ENCODE data around the gene ETS1.

ETS1 gene

DNA sequence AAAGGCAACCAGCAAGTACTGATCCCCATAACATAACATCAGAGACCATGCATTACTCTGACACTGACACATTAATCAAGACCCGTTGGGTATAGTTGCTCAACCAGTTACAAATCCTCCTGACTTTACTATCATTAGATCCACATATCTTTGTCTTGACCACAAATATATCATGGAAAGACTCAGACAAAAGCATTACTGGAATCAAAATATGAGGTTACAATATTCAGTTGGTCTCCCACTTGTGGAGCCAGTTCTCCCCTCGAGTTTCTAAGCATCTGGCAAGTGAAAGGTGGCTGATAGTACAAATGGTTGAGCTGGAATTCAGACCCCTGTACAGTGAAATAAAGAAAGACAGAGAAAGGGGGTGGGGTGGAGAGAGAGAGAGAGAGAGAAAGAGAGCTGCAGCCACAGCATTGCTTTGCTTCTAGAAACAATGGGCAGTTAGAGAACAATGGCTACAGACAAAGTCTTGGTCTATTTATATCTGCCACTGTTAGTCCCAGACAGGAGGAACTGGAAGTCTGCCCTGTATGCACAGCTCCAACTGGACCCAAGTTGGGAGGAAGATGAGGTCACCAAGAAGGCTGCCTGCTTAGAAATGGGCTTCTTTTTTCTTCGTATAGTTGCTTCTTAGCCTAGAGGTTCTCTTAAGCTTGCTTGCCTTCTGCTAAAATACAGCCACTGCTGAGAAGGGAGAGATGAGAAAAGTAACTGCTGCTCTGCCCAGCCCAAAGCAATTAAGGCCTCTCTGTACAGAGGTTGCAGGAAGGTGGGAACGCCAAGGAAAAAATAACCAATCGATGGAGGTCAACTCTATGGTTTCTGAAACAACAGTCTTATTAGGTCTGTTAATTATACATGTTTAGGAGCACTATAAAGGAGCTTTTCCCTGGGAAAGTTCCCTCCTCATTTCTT, 85.5 kb downstream of the ETS1 start:
- H3K36me3 Mint-ChIP-seq: peaks cover 36% of the 10 kb centered on the region
- peak overlapping the region; percentile 72 for H3K27ac Mint-ChIP-seq
- H3K9me3 Mint-ChIP-seq: no peaks in the 10 kb centered on the region
- DNase-seq (ENCODE audit: low spot score in 2 of 2): no peak
- ATAC-seq (ENCODE audit: low read depth): no peak
- H3K27me3 Mint-ChIP-seq: no peaks in the 10 kb centered on the region
- peak overlapping the region; percentile 70 for H3K4me3 Mint-ChIP-seq
- H3K4me1 Mint-ChIP-seq: peaks cover 81% of the 10 kb centered on the region

DNA sequence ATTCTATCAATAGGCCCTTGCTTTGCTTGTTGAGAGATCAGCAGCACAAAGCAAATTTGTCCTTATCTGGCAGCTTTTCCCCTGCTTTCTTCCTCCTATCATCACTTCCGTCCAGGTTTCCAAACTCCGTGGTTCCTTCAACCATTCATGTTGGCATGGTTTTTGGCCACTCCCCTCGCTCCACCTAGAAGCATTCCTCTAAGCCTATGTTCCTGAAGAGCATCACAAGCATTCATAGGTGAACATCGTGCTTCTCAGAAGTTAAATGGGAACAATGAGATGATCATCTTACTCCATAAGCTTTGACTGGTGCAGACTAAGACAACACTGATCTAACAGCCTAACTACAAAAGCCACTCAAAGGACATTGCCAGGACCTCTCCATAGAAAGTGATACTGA, 86.3 kb downstream of the ETS1 start:
- Mint-ChIP-seq H3K36me3 (peaks cover 33% of the 10 kb centered on the region), H3K9me3 (no peaks in the 10 kb centered on the region)

DNA sequence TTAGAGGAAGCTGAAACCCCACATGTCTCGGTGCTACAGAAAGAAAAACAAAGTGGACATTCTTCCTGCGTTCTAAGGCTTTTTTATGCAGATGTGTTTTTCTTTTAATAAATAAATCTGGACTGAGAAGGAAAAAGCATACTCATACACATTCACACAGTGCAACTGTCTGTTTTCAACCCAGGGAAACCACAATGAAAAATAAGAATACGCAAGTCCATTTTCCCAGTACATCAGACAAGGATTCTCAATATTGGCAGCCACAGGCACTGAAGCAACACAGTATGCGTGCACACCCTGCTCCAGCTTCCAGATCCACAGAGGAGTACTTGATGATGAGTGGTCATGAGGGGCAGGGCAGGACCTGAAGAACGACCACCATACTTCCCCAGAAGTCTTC, 86.9 kb downstream of the ETS1 start:
- H3K4me3 Mint-ChIP-seq: peak overlapping the region; percentile 32
- H3K27ac Mint-ChIP-seq: peak overlapping the region; percentile 72
- H3K9me3 Mint-ChIP-seq: no peaks in the 10 kb centered on the region
- no peaks in the 10 kb centered on the region for H3K27me3 Mint-ChIP-seq
- peaks cover 36% of the 10 kb centered on the region for H3K36me3 Mint-ChIP-seq
- peaks cover 81% of the 10 kb centered on the region for H3K4me1 Mint-ChIP-seq
- DNase-seq (ENCODE audit: low spot score in 2 of 2): no peak
- ATAC-seq (ENCODE audit: low read depth): no peak

More for the DNA sequence above, 86.3 kb downstream of the ETS1 start:
- Mint-ChIP-seq H3K4me1 (peaks cover 81% of the 10 kb centered on the region), H3K4me3 (peak overlapping the region; percentile 70), H3K27me3 (no peaks in the 10 kb centered on the region), H3K27ac (peak overlapping the region; percentile 72)
- ATAC-seq (ENCODE audit: low read depth) (no peak), DNase-seq (ENCODE audit: low spot score in 2 of 2) (no peak)

DNA sequence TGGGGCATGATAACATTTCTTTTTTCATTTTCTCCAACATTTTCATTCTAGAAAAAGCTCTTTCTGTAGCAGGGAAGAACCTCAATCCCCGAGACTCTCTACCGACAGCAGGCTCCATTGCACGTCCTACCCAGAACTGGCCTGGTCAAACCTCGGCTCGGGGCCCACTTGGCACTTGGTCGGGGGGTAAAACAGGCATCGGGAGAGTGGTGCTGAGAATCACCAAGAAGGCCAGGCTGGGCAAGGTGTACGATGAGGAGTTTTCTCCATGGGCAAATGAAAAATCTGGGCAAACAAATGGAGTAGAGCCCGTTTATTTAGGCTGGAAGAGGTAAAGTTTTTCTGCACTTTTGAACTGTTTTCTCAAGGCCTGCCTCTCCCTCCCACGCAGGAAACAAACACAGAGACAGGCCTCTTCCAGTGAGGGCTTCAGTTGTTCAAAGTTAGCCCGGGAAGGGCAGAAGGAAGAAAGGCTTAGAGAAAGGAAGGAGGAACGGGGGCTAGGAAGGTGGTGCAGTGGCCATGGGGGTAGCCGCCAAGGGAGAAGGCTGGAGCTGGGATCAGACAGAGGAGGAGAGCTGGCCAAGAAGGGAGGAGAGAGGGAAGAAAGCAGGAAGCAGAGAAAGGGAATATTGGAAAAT, 87.6 kb downstream of the ETS1 start:
- Mint-ChIP-seq H3K4me3 (peak overlapping the region; percentile 40), H3K27me3 (no peaks in the 10 kb centered on the region), H3K27ac (peak overlapping the region; percentile 83), H3K4me1 (peaks cover 78% of the 10 kb centered on the region), H3K9me3 (no peaks in the 10 kb centered on the region), H3K36me3 (peaks cover 36% of the 10 kb centered on the region)
- ATAC-seq (ENCODE audit: low read depth) (no peak), DNase-seq (ENCODE audit: low spot score in 2 of 2) (no peak)

DNA sequence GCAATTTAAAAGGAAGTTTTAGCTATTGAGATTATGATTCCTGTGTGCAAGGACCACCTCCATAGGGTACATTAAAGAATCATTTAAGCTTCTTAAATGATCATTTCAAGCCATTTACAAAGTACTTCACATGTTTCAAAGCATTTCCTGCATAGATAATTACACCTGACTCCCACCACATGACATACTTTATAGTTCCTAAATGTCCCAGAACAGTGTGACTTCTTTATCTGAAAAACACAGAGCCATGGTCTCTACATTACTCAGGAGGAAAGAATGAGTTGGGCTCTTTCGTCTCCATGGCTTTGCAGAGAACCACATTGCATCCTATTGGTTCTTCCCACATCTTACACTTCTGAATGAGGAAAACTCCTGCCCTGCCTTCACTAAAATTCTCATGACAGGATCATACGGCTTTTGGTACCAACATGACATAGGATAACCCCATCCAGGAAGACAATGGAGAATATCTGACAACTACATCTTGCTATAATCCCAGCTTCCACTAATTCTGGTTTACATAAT, 88.6 kb downstream of the ETS1 start:
- Mint-ChIP-seq H3K4me1 (peaks cover 72% of the 10 kb centered on the region), H3K27ac (peak overlapping the region; percentile 83), H3K36me3 (peaks cover 37% of the 10 kb centered on the region), H3K9me3 (no peaks in the 10 kb centered on the region), H3K4me3 (peak overlapping the region; percentile 1), H3K27me3 (no peaks in the 10 kb centered on the region)
- DNase-seq (ENCODE audit: low spot score in 2 of 2) (no peak), ATAC-seq (ENCODE audit: low read depth) (no peak)

DNA sequence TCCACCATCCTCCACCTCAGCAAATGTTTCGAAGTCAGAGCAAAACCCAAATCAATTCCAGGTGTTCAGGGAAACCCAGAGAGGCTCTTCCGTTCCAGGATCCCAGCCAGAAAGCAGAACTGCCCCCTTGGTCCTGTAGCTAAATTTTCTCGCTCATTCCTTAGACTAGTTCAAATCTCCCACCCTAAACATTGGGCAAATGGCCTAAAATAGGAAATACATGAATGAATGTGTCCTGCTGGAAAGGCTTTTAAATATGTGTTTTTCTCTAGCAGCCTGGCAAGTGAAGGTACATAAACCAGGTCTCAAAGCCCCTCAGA, 89.6 kb downstream of the ETS1 start:
- Mint-ChIP-seq H3K4me3 (peak overlapping the region; percentile 64), H3K4me1 (peaks cover 68% of the 10 kb centered on the region), H3K27ac (peak overlapping the region; percentile 83), H3K9me3 (no peaks in the 10 kb centered on the region), H3K27me3 (no peaks in the 10 kb centered on the region), H3K36me3 (peaks cover 37% of the 10 kb centered on the region)
- no peak for DNase-seq (ENCODE audit: low spot score in 2 of 2)
- ATAC-seq (ENCODE audit: low read depth): no peak

DNA sequence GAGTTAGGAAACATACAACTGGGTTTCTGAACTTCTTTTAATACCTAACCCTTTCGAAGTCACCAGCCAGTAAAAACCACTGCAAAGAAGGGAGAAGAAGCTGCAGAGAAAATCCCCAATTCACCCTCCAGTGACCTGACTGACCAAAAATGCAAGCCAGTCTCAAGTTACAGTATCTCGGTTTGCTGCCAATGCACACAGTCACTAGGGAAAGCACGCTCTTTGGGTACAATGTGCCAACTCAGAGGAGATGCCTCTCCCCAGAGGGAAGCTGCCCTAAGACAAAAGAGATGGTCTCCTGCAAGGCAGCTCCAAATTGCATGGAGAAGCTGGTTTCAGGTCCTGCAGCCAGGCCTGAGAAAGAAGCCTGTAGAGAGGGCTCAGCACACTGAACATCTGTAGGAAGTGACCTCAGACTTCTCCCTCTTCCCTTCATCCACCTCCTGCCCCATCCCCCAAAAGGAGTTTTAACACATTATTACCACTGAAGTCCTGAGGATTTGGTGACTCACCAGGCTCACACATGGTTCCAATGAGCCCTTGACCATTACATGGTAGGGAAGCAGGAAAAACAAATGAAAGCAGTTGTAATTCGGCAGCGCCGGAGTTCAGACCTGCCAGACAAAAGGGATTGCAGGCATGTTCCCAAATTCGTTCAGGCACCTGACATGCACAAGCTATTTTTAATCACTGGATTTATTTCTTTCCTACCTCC, 90.1 kb downstream of the ETS1 start:
- peak overlapping the region; percentile 64 for H3K4me3 Mint-ChIP-seq
- H3K4me1 Mint-ChIP-seq: peaks cover 68% of the 10 kb centered on the region
- DNase-seq (ENCODE audit: low spot score in 2 of 2): peak in 1 of 2 donors; percentile 19
- H3K27me3 Mint-ChIP-seq: no peaks in the 10 kb centered on the region
- H3K36me3 Mint-ChIP-seq: peaks cover 37% of the 10 kb centered on the region
- H3K27ac Mint-ChIP-seq: peak overlapping the region; percentile 83
- peak; percentile 80 for ATAC-seq (ENCODE audit: low read depth)
- H3K9me3 Mint-ChIP-seq: no peaks in the 10 kb centered on the region

DNA sequence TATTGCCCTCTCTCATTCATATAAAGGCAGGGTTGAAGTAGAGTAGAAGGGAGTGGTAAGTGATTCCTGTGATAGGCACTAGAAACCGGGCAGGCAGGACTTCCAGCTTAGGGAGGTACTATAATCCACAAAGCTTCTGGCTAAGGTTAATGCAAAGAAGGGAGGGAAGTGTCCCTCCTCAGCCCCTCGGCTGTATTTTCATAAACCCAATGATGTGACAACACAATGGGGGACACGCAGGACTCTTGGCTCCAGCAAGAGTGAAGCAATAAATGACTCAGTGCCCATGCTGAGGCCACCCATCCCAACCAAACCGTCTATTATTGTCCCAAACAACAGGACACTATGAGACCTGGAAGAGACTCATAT, 90.7 kb downstream of the ETS1 start:
- H3K27me3 Mint-ChIP-seq: no peaks in the 10 kb centered on the region
- peak overlapping the region; percentile 64 for H3K4me3 Mint-ChIP-seq
- no peaks in the 10 kb centered on the region for H3K9me3 Mint-ChIP-seq
- DNase-seq (ENCODE audit: low spot score in 2 of 2) (no peak), ATAC-seq (ENCODE audit: low read depth) (peak; percentile 13)
- H3K36me3 Mint-ChIP-seq: peaks cover 35% of the 10 kb centered on the region
- H3K27ac Mint-ChIP-seq: peak overlapping the region; percentile 83
- peaks cover 67% of the 10 kb centered on the region for H3K4me1 Mint-ChIP-seq

DNA sequence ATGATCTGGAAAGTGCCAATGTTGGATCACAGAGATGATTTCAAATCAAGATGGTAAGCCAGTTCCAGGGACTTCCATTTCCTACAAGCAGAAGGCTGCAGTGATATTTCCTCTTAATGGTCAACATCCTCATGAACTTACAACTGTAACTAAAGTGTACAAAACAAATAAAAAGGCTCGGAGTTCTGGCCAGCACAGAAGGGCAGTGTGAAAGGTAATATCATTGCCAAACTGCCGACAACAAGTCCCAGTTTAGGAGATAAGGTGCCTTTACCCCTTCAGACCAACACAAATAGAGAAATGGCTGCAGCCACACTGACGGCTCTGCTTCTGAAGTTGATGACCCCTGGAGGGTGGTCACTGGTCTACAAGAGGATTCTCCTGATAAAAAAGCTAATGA, 91.1 kb downstream of the ETS1 start:
- Mint-ChIP-seq H3K4me3 (peak overlapping the region; percentile 64), H3K27me3 (no peaks in the 10 kb centered on the region), H3K4me1 (peaks cover 67% of the 10 kb centered on the region), H3K27ac (peak overlapping the region; percentile 83), H3K9me3 (no peaks in the 10 kb centered on the region), H3K36me3 (peaks cover 36% of the 10 kb centered on the region)
- DNase-seq (ENCODE audit: low spot score in 2 of 2) (no peak), ATAC-seq (ENCODE audit: low read depth) (no peak)

DNA sequence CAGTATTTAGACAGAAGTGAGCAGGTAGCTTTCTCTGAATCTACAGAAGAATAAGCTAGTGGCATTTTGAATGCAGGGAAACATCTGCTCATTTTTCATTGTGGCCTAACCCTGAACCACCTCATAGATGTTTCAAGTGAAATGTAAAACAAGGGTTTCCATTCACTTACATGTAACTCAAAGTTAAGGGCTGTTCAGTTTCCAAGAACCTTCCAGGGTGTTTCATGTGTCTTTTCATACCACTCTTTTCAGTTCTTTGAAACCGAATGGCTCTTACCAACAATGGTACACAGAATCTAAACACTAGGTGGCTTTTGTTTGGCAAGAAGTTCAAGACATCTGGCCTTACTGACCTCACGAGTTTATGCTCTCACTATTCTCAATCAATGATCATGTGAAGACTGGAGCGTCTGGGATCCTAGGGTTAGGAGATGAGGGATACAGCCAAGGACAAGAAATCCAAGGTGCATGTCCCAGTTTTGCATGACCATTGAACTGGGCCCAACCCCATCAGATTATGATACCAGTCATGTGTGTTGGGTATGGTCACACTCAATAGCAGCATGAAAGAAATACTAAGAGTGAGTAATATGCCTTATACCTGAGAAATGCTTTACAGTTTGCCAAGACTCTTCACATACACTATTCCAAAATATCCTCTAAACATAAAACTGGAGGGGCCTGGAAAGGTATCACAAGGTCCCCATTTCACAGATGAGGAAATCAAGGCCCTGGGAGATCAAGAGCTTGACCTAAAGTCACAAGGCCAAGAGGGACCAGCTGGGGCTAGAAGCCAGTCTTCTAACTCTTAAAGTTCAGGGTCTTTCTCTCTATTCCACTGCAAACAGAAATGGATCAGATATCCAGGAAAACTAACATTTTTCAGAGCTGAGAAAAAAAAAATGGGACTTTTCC, 92.7 kb downstream of the ETS1 start:
- H3K4me1 Mint-ChIP-seq: peaks cover 68% of the 10 kb centered on the region
- ATAC-seq (ENCODE audit: low read depth) (no peak), DNase-seq (ENCODE audit: low spot score in 2 of 2) (no peak)
- H3K27ac Mint-ChIP-seq: peak overlapping the region; percentile 83
- H3K36me3 Mint-ChIP-seq: peaks cover 33% of the 10 kb centered on the region
- H3K9me3 Mint-ChIP-seq: no peaks in the 10 kb centered on the region
- no peaks in the 10 kb centered on the region for H3K27me3 Mint-ChIP-seq
- H3K4me3 Mint-ChIP-seq: peak overlapping the region; percentile 28

DNA sequence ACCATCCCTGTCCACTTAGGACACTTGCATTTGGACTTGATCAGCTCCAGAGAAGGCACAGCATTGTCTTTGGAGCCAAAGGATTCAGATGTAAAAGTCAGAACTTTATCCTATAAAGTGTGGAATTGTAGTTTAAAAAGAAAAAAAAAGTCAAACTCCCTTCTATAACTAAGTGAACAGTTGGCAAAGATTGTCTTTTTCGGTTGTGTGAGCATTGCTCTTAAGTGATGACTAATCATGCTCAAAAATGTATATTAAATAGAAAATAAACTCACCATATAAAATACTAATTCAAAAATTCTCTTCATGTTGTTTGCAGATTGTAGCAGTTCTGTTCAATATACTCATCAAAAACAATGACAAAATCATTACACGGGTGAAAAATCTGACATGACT, 93.8 kb downstream of the ETS1 start:
- H3K27me3 Mint-ChIP-seq: no peaks in the 10 kb centered on the region
- H3K36me3 Mint-ChIP-seq: peaks cover 42% of the 10 kb centered on the region
- H3K4me3 Mint-ChIP-seq: peak overlapping the region; percentile 14
- ATAC-seq (ENCODE audit: low read depth): no peak
- no peak for DNase-seq (ENCODE audit: low spot score in 2 of 2)
- H3K9me3 Mint-ChIP-seq: no peaks in the 10 kb centered on the region
- H3K4me1 Mint-ChIP-seq: peaks cover 70% of the 10 kb centered on the region
- peak overlapping the region; percentile 83 for H3K27ac Mint-ChIP-seq

DNA sequence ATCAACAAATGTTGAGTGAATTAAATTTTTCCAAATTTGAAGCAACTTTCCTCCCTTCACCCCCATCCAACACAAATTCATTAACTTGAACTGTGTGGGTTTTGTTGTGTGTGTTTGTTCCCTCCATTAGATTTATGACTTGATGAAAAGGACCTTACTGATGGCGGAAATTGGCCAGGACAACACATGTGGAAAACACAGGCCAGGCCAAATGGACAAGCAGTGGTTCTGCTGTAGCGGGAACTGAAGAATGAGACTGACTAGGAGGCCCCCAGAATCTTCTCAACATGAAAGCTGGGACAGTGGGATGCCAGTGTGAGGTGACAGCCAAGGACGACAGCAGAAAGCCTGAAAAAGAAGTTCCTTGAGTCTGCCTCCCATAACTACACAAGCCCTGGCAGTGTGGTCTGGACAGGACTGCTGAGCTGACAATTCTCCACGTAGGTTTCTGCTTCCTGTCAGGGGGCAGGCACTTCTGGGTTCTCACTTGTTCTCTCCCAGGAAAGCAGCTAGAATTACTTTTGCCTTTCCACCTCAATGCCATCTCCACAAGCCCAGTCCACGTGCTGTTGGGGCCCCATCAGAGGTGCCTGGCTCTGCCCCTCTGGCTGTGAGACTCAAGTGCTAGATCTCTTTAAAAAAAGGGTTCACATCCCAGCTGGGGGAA, 94.3 kb downstream of the ETS1 start:
- peaks cover 69% of the 10 kb centered on the region for H3K4me1 Mint-ChIP-seq
- ATAC-seq (ENCODE audit: low read depth) (no peak), DNase-seq (ENCODE audit: low spot score in 2 of 2) (no peak)
- peak overlapping the region; percentile 83 for H3K27ac Mint-ChIP-seq
- H3K9me3 Mint-ChIP-seq: no peaks in the 10 kb centered on the region
- H3K27me3 Mint-ChIP-seq: no peaks in the 10 kb centered on the region
- H3K4me3 Mint-ChIP-seq: peak overlapping the region; percentile 14
- H3K36me3 Mint-ChIP-seq: peaks cover 45% of the 10 kb centered on the region

DNA sequence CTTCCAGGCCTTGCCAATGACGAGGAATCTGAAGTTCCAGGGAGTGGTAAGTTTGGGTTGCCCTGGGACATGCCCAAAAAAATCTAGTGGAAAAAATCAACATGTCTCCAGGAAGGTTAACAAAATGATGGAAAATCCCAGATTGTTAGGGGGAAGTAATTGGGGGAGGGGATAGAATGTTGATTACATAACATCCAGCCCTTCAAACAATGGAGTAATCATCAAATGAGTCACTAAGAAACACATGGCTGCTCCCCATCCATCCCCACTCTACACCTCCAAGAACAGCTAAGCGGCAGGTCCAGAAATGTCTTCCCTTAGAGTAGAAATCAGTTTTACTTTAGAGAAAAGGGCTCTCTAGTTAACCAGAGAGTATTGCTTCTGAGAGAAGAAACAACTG, 94.9 kb downstream of the ETS1 start:
- H3K36me3 Mint-ChIP-seq: peaks cover 41% of the 10 kb centered on the region
- ATAC-seq (ENCODE audit: low read depth) (no peak), DNase-seq (ENCODE audit: low spot score in 2 of 2) (no peak)
- H3K4me1 Mint-ChIP-seq: peaks cover 64% of the 10 kb centered on the region
- H3K27me3 Mint-ChIP-seq: no peaks in the 10 kb centered on the region
- peak overlapping the region; percentile 83 for H3K27ac Mint-ChIP-seq
- no peak overlapping the region for H3K4me3 Mint-ChIP-seq
- H3K9me3 Mint-ChIP-seq: no peaks in the 10 kb centered on the region
